Measurements from ENCODE around the gene OPCML.

OPCML gene

DNA sequence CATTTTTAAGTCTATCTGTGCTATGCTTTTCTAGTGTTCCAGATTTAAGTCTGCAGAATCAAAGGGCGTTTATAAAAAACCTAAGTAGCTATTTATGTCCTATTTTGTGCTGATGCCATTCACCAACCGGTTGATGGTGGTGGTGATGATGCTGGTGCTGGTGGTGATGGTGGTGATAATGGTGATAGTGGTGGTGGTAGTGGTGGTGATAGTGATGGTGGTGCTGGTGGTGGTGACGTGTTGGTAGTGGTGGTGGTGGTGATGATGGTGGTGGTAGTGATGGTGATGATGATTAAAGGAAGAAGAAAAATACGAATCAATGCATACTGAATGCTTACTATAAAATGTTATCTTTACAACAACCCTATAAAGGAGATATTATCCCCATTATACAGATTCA lies 178.2 kb downstream of the OPCML start:
- no peaks in the 10 kb centered on the region for H3K36me3 ChIP-seq (ENCODE audit: control insufficient read depth, low read length)

DNA sequence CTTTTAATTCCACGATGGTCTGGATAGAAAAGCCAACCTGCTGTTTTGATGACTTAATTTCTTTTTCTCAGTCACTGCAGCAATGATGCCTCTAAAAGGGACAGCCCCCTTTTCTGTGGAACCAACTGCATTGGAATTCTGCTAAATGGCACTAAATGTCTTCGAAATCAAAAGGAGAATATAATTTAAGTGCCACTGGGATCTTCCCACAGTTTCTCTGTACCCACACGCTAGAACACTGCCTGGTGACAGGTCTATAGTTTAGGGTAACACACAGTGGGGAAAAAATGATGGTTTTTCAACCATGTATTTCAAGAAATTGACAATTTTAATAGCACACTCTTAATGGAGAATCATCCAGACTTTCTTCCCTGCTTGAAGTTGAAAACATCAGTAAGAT lies 182.3 kb downstream of the OPCML start:
- Histone ChIP-seq H3K9me2 (replicated peaks; ENCODE audit: control insufficient read depth, low read length) (no peaks in the 10 kb centered on the region), H3K4me2 (ENCODE audit: low read length) (no peak overlapping the region), H3K9me3 (ENCODE audit: control insufficient read depth, insufficient read depth, low read length) (peaks cover 4% of the 10 kb centered on the region; the same call in 1 of the 2 replicates), H3K27ac (ENCODE audit: low read depth, low read length) (no peak overlapping the region), H3K4me3 (ENCODE audit: low read length) (no peak overlapping the region), H3K36me3 (ENCODE audit: control insufficient read depth, low read length) (no peaks in the 10 kb centered on the region), H3K79me2 (ENCODE audit: control insufficient read depth, low read length) (no peaks in the 10 kb centered on the region), H4K20me1 (ENCODE audit: control insufficient read depth, insufficient read depth, low read depth, low read length) (no peaks in the 10 kb centered on the region), H3F3A (ENCODE audit: control insufficient read depth, insufficient read depth) (no peaks in the 10 kb centered on the region), H3K4me1 (ENCODE audit: control insufficient read depth, low read length) (no peaks in the 10 kb centered on the region), H3K27me3 (ENCODE audit: control insufficient read depth, low read length) (no peaks in the 10 kb centered on the region)
- TF ChIP-seq EZH2phosphoT487 (IDR thresholded peaks at IDR 0.05; ENCODE audit: borderline replicate concordance, low read length), result no peak
- TF ChIP-seq, protein P1, sequence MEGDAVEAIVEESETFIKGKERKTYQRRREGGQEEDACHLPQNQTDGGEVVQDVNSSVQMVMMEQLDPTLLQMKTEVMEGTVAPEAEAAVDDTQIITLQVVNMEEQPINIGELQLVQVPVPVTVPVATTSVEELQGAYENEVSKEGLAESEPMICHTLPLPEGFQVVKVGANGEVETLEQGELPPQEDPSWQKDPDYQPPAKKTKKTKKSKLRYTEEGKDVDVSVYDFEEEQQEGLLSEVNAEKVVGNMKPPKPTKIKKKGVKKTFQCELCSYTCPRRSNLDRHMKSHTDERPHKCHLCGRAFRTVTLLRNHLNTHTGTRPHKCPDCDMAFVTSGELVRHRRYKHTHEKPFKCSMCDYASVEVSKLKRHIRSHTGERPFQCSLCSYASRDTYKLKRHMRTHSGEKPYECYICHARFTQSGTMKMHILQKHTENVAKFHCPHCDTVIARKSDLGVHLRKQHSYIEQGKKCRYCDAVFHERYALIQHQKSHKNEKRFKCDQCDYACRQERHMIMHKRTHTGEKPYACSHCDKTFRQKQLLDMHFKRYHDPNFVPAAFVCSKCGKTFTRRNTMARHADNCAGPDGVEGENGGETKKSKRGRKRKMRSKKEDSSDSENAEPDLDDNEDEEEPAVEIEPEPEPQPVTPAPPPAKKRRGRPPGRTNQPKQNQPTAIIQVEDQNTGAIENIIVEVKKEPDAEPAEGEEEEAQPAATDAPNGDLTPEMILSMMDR (IDR thresholded peaks at IDR 0.05; ENCODE audit: low read depth, low read length, poor library complexity, severe bottlenecking), result no peak

More for the DNA sequence above, 178.2 kb downstream of the OPCML start:
- Histone ChIP-seq H3F3A (ENCODE audit: control insufficient read depth, insufficient read depth) (no peaks in the 10 kb centered on the region), H3K4me2 (ENCODE audit: low read length) (no peak overlapping the region), H3K4me1 (ENCODE audit: control insufficient read depth, low read length) (no peaks in the 10 kb centered on the region), H3K27ac (ENCODE audit: low read depth, low read length) (no peak overlapping the region), H4K20me1 (ENCODE audit: control insufficient read depth, insufficient read depth, low read depth, low read length) (no peaks in the 10 kb centered on the region), H3K4me3 (ENCODE audit: low read length) (no peak overlapping the region), H3K9me3 (ENCODE audit: control insufficient read depth, insufficient read depth, low read length) (peaks cover 4% of the 10 kb centered on the region; the same call in 1 of the 2 replicates), H3K9me2 (replicated peaks; ENCODE audit: control insufficient read depth, low read length) (no peaks in the 10 kb centered on the region), H3K27me3 (ENCODE audit: control insufficient read depth, low read length) (no peaks in the 10 kb centered on the region), H3K79me2 (ENCODE audit: control insufficient read depth, low read length) (no peaks in the 10 kb centered on the region)
- TF ChIP-seq, protein P1 (IDR thresholded peaks at IDR 0.05; ENCODE audit: low read depth, low read length, poor library complexity, severe bottlenecking), result no peak
- TF ChIP-seq EZH2phosphoT487 (IDR thresholded peaks at IDR 0.05; ENCODE audit: borderline replicate concordance, low read length), result no peak

DNA sequence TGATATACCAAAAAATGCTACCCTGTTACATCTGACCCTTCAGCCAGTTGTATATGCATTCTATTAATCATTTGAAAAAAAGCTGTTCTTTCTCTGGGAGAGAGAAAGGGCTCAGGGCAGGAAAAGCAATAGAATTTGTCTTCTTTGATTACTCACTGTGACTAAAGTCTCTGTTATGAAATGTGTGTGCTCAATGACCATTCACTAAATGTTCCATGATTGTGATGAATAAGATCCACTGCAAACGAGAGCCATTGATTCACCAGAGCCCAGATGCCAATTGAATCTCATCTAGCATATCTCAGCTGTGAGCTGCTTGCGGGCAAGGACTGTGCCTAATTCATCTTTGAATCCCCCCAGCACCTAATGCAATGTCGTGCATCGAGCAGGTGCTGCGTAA lies 184.3 kb downstream of the OPCML start:
- no peaks in the 10 kb centered on the region for H3K9me2 ChIP-seq (replicated peaks; ENCODE audit: control insufficient read depth, low read length)
- no peak overlapping the region for H3K4me2 ChIP-seq (ENCODE audit: low read length)

More for the DNA sequence above, 184.3 kb downstream of the OPCML start:
- H3K79me2 ChIP-seq (ENCODE audit: control insufficient read depth, low read length), result no peaks in the 10 kb centered on the region
- H3K4me1 ChIP-seq (ENCODE audit: control insufficient read depth, low read length), result no peaks in the 10 kb centered on the region
- H3K27me3 ChIP-seq (ENCODE audit: control insufficient read depth, low read length), result no peaks in the 10 kb centered on the region
- H4K20me1 ChIP-seq (ENCODE audit: control insufficient read depth, insufficient read depth, low read depth, low read length), result no peaks in the 10 kb centered on the region
- no peaks in the 10 kb centered on the region for H3F3A ChIP-seq (ENCODE audit: control insufficient read depth, insufficient read depth)
- TF ChIP-seq, protein P1 (IDR thresholded peaks at IDR 0.05; ENCODE audit: low read depth, low read length, poor library complexity, severe bottlenecking), result no peak
- no peak for TF ChIP-seq EZH2phosphoT487 (IDR thresholded peaks at IDR 0.05; ENCODE audit: borderline replicate concordance, low read length)
- no peaks in the 10 kb centered on the region for H3K36me3 ChIP-seq (ENCODE audit: control insufficient read depth, low read length)
- no peak overlapping the region for H3K27ac ChIP-seq (ENCODE audit: low read depth, low read length)
- no peak overlapping the region for H3K4me3 ChIP-seq (ENCODE audit: low read length)
- H3K9me3 ChIP-seq (ENCODE audit: control insufficient read depth, insufficient read depth, low read length), result no peaks in the 10 kb centered on the region

Measured in DOHH2 (cell line).